Measurements from ENCODE around the gene RPTOR.

RPTOR gene

GRCh38 chr17:80941171-80941570, 396.5 kb downstream of the RPTOR start:
- DNase-seq, result no peak

DNA sequence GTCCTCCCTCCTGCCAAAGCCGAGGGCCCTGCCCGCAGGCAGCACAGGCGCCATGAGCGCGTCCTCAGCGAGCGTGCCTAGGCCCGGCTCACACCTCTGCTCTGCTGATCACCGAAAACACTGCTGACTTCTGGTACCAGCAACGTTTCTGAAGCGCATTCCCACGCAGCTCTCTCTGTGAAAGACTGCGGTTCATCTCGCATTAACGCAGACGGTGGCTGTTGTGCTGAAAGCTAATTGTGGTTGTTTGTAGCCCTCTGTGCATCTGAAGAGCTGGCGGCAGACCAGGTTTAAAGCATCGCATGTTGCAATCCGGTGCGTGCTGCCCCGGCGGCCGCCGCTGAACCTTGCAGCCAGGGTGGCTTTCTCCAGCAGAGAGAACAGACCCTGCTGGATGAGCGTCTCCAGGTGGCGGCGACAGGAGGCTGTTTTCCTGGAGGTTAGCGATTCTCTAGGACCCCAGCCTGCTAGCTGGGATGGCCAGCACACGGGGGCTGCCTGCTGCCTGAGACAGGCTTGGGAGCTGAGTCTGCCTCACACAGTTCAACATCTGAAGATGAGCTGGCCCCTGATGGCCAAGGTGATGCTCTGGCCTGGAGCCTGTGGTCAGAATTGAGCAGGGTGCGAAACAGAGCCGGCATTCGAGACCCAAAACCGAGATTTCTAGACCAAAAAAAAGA, 397.2 kb downstream of the RPTOR start:
- DNase-seq, result peak in 1 of 2 donors; percentile 20

DNA sequence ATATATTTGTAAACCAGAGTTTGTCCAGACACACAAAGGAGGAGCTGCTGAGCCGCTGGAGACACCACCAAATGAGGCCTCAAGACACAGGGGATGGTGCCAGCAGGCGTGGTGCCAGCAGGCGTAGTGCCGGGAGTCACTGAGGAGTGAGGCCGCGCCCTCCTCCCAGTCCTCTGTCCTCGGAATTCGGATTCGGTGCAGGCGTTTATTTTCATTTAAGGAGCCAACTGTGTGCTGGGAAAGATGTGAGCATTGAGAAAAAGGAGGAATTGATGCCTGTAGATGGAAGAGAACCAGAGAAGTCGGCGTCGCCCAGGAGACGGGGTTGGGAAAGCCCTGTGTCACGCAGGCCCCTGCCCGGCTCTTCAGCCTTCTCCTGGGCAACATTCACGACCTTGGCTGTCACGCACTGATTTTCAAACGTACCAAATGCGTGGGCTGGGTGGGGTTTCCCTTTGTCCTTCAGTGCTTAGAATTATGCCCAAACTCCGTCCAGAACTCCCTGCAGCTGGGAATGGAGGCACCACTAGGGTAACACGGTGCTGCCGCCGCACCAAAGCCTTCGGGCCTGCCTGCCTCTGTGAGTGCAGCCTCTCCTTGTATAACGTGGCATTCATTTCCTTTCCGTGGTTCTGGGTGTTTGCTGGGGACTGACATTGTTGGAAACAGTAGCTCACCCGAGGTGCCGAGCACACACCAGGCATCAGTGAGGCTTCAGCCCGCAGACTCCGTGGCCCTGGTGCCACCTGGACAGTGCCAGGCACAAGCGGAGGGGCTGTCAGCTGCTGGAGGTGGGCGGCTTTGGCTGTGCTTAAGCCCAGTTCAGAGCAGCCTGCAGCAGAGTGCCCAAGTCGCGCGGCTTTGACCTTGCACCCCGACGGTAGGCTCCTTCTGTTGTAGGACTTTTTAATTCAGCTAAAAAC, 398.0 kb downstream of the RPTOR start:
- peak; percentile 41 to 45 for DNase-seq

DNA sequence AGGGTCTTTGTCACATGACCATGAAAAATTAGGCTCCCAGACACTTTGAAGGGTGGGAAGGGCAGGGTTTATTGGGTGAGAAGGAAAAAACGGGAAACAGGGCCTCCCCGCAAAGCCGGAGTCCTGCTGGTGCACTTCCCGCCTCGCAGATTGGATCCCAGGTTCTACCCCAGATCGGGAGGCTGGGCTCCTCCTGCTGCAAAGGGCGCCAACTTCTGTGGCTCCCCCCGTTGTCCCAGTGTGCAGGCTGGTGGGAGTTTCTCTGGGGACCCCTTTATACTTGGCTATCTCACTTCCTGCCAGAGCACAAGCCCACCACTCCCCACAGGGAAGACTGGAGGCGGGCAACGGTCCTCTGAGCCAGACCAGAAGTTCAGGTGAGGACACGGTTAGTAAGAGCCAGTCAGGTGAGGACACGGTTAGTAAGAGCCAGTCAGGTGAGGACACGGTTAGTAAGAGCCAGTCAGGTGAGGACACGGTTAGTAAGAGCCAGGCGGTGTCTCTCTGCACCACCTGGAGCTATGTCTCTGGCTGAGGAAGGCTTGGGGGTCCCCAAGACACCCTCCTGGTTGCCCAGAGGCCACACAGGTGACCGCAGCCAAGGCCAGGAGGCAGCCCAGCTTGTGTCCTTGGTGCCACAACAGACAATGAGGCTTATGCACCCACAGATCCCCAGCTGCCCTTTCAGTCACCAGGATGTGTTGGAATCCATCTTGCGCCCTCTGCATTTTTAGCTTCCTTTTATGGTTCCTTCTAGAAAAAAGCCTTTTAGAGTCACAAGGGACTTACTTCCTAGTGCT, 398.9 kb downstream of the RPTOR start:
- DNase-seq, result no peak

- DNase-seq, result no peak
Measured at GRCh38 chr17:80944326-80944725, 399.7 kb downstream of the RPTOR start.

DNA sequence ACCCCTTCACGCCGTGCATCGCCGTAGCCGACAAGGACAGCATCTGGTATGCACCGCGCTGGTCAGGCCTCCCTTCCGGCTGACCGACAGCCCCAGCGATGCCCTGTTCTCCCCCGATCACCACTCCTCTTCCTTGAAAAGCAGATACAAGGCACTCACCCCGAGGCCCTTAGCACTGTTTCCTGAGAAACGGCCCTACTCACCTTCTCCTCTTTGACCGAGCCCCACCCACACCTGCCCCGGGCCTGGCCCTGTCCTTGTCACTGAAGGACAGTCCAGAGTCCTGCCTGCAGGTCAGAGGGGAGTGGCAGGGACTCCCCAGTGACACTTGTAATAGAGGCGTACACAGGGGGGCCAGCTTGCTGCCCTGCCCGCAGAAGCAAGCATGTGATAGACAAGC, 401.1 kb downstream of the RPTOR start:
- no peak for DNase-seq

DNA sequence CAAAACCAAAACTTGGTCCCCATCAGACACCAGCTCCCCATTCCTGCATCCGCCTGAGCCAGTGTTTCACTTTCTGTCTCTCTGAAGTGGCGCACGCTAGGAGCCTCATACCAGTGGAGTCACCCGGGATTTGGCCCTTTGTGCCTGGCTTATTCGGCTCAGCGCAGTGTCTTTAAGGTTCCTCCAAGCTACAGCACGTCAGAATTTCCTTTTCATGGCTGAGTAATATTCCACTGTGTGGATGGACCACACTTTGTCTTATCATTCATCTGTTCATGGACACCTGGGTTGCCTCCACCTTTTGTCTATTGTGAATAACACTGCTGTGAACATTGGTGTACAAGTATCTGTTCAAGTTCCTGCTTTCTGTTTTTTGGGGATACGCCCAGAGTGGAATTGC, 401.8 kb downstream of the RPTOR start:
- no peak for DNase-seq

GRCh38 chr17:80947200-80947940, 402.7 kb downstream of the RPTOR start:
- DNase-seq, result no peak

- DNase-seq, result no peak
Measured at GRCh38 chr17:80948019-80948975, 403.7 kb downstream of the RPTOR start.

DNA sequence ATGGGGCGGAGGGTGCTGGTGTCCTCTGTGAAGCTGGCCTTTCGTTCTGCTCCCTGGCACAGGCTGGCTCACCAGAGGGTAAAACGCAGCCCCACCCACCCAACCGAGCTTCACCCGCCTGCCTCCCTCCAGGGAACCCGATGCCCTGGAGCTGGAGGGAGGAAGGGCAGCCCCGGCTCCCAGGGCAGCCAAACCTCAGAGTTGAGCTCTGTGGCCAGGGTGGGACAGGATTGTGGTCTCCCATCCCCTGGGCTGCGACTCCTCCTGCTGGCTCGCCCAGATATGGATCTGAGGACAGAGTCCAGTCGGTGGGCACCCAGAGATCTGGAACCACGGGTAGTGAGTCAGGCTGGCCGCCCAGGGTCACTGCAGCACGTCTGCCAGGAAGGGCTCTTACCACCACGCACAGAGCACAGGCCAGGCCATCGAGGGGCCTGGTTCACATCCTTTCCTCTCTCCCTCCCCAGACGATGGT, 404.4 kb downstream of the RPTOR start:
- DNase-seq, result no peak

DNA sequence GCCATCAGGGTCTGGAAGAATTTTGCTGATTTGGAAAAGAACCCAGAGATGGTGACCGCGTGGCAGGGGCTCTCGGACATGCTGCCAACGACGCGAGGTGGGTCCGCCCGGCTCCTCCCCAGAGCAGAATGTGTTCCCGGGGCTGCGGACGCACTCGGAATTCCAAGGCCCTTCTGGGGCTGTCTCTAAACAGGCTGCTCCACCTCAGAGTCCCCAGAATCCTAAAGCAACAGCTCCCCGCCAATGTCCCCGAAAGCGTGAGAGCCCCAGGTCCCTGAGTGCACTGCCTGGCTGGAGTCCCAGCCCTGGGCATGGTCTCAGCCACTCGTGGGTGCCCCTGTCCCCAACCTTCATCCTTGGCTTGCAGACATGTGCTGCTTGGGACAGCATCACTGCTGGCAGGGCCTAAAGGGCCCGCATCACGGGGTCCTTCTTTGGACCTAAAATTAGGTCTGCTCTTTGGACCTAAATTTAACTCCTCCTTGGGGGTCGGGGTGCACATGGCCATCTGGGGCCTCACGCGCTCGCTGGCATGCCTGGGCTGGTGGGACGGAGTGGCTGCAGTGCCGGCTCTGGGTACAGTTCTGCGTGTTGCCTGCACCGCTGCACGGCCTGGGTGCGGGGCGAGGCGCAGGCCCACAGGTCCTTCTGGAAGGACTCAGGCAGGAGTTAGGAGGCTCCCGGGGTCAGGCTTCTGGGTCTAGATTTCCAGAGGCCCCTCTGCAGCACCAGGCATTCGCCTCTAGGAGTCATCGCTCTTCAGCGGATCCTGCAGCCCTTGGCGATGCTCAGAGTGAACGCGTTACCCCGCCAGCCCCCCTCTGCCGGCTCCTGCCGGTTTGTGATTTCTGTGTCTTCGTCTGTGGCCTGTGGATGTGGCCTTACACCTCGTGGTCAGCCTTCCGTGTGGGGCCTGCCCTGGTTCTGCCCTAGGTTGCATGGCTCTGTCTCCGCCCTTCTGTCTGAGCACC, 405.1 kb downstream of the RPTOR start:
- DNase-seq, result no peak

DNA sequence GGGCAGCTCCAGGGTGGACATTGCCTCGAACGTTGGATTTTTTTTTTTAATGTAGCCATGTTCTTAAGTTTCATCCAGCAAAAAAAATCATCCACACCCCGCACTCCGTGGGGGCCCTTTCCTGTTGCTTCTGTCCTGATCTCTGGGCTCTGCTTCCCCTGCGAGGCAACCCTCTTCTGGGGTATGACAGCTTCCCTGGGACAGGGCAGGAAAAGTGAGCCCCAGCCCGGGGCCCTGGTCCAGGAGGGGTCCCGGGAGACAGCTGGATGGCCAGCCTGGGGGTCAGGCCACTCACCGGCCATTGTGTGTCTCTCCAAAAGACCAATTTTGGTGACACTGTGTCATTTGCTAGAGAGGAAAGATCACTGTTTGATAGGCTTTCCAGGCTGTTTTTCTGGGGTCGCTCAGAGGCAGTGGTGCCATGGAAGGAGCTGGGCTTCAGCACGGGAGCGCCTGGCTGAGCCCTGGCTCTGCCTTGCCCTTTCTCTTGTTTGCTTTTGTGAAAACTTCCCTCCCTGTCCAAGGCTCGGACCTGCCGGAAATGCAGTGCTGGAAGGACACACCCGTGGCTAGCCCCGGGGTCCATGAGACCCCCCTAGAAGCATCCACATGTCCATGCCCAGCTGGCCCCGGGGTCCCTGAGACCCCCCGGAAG, 406.0 kb downstream of the RPTOR start:
- no peak for DNase-seq

GRCh38 chr17:80951121-80952090, 406.8 kb downstream of the RPTOR start:
- no peak for DNase-seq

DNA sequence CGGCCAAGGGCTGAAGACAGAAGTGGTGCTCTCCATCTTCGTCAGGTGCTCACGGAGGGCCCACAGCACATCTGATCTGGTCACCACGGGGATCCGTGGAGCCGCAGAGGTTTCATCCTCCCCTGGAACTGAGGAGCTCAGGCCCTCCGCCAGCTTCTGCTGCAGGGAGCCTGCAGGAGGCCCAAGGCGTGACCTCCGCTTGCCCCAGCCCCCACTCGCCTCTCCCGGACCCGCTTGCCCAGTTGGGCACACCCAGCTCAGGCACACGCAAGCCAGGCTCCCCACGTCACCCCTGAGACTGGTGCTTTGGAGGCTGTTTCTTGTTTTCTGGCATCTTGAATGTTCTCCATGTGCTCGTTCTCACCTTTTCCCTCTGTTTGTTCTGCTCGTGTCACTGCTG, 407.7 kb downstream of the RPTOR start:
- no peak for DNase-seq

DNA sequence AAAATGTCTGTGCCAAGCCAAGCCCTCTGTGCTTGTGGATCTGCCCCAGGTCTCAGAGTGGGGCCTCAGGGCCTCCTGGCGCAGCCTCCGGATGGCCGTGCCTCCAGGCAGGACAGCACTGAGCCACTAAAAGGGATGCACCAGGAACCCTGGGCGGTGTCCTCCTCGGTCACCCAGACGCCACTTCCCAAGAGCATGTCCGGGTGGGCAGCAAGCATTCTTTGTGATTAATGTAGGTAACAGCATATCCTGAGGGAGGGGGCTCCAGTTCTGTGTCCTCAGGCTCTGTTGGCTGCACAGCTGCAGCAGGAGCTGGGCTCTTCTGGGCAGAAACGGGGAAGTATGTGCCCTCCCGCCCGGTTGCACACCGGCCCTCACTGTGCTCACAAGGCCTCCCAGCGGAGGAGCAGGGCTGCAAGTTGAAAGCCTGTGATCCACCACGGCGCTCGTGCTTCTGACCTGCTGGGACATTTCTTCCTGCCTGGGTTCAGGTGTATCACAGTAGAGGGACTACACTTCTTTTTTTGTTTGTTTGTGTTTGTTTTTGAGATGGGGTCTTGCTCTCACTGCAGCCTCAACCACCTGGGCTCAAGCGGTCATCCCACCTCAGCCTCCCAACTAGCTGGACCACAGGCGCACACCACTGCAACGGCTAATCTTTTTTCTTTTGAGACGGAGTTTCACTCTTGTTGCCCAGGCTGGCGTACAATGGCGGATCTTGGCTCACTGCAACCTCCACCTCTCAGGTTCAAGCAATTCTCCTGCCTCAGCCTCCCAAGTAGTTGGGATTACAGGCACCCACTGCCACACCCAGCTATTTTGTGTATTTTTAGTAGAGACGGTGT, 409.1 kb downstream of the RPTOR start:
- no peak for DNase-seq

DNA sequence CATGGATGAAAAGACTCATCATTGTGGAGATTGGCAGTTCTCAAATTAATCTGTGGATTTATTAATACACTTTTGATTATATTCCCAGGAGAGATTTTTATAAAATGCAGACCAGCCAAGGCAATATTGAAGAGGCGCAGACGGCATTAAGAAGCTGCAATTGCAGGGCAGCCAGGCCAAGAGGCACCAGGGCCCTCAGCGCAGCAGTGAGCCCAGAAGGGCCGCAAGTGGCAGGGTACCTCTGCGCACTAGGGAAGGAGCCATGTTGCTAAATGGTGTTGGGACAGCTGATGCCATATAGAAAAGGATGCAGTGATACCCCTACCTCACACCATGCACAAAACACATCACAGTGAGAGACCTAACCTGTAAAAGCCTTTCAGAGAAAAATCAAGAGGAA, 410.4 kb downstream of the RPTOR start:
- no peak for DNase-seq

- no peak for DNase-seq
Measured at GRCh38 chr17:80955671-80956280, 411.1 kb downstream of the RPTOR start.

Data from hippocampal formation (tissue), 2 donors.